ENCODE results near the gene RIN1. TPM values are rescaled to one million over a fixed set of nuclear protein-coding genes. Genes with fewer than 3 reads are reported as not detected.

Gene RIN1
- total and polyA plus RNA-seq, 9 of the 15 experiments (the other 6 are each of a cell fraction or from before 2014, with no cell fraction given), result 0.01 to 1.2 (median 0.45) TPM; not detected in 1

- TF ChIP-seq, protein P1, sequence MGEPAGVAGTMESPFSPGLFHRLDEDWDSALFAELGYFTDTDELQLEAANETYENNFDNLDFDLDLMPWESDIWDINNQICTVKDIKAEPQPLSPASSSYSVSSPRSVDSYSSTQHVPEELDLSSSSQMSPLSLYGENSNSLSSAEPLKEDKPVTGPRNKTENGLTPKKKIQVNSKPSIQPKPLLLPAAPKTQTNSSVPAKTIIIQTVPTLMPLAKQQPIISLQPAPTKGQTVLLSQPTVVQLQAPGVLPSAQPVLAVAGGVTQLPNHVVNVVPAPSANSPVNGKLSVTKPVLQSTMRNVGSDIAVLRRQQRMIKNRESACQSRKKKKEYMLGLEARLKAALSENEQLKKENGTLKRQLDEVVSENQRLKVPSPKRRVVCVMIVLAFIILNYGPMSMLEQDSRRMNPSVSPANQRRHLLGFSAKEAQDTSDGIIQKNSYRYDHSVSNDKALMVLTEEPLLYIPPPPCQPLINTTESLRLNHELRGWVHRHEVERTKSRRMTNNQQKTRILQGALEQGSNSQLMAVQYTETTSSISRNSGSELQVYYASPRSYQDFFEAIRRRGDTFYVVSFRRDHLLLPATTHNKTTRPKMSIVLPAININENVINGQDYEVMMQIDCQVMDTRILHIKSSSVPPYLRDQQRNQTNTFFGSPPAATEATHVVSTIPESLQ (CRISPR knock-in tag; IDR thresholded peaks at IDR 0.05), result no peak
- TF ChIP-seq RBM25 (IDR thresholded peaks at IDR 0.05; ENCODE audit: low read depth, low read length, severe bottlenecking) (no peak), POLR2B (IDR thresholded peaks at IDR 0.05; ENCODE audit: low read depth, partially characterized antibody) (peak; percentile 57), TBP (optimal IDR thresholded peaks at IDR 0.05; ENCODE audit: low read depth, low read length) (peak; percentile 49), BRF2 (IDR thresholded peaks at IDR 0.05; ENCODE audit: borderline replicate concordance, insufficient read depth, insufficient read length) (no peak), SETDB1 (IDR thresholded peaks at IDR 0.05; ENCODE audit: low read length) (no peak), KAT2B (IDR thresholded peaks at IDR 0.05; ENCODE audit: low read depth, low read length) (no peak), ZNF253 (CRISPR knock-in tag; conservative IDR thresholded peaks at IDR 0.05) (no peak)
- TF ChIP-seq, protein P2, sequence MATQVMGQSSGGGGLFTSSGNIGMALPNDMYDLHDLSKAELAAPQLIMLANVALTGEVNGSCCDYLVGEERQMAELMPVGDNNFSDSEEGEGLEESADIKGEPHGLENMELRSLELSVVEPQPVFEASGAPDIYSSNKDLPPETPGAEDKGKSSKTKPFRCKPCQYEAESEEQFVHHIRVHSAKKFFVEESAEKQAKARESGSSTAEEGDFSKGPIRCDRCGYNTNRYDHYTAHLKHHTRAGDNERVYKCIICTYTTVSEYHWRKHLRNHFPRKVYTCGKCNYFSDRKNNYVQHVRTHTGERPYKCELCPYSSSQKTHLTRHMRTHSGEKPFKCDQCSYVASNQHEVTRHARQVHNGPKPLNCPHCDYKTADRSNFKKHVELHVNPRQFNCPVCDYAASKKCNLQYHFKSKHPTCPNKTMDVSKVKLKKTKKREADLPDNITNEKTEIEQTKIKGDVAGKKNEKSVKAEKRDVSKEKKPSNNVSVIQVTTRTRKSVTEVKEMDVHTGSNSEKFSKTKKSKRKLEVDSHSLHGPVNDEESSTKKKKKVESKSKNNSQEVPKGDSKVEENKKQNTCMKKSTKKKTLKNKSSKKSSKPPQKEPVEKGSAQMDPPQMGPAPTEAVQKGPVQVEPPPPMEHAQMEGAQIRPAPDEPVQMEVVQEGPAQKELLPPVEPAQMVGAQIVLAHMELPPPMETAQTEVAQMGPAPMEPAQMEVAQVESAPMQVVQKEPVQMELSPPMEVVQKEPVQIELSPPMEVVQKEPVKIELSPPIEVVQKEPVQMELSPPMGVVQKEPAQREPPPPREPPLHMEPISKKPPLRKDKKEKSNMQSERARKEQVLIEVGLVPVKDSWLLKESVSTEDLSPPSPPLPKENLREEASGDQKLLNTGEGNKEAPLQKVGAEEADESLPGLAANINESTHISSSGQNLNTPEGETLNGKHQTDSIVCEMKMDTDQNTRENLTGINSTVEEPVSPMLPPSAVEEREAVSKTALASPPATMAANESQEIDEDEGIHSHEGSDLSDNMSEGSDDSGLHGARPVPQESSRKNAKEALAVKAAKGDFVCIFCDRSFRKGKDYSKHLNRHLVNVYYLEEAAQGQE (IDR thresholded peaks at IDR 0.05; ENCODE audit: borderline replicate concordance), result peak; percentile 95
- TF ChIP-seq, protein P2 (CRISPR knock-in tag; IDR thresholded peaks at IDR 0.05; ENCODE audit: low read depth), result 0 out of 2 replicates have a peak, but pooled peaks have one; percentile 18
- TF ChIP-seq, protein P3, sequence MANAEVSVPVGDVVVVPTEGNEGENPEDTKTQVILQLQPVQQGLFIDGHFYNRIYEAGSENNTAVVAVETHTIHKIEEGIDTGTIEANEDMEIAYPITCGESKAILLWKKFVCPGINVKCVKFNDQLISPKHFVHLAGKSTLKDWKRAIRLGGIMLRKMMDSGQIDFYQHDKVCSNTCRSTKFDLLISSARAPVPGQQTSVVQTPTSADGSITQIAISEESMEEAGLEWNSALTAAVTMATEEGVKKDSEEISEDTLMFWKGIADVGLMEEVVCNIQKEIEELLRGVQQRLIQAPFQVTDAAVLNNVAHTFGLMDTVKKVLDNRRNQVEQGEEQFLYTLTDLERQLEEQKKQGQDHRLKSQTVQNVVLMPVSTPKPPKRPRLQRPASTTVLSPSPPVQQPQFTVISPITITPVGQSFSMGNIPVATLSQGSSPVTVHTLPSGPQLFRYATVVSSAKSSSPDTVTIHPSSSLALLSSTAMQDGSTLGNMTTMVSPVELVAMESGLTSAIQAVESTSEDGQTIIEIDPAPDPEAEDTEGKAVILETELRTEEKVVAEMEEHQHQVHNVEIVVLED (CRISPR knock-in tag; IDR thresholded peaks at IDR 0.05), result no peak
Measured at GRCh38 chr11:66371627-66372415, 35.6 kb upstream of the RIN1 start, which contains the start of gene SLC29A2 (continued).

All from K562 (cell line).